ENCODE measurements around the gene FGD4.
"Not testable (repeated sequence)": the region's sequence is repeated elsewhere in the genome, so short reads cannot be mapped to it uniquely, and the experiment has no call there.

FGD4 gene

GRCh38 chr12:32532422-32532821 is 133.1 kb downstream of the FGD4 start:
- no peaks in the 10 kb centered on the region for H3K27me3 Mint-ChIP-seq (ENCODE audit: low read depth)

GRCh38 chr12:32532951-32533350 is 133.6 kb downstream of the FGD4 start:
- no peak overlapping the region for H3K4me3 Mint-ChIP-seq
- H3K9me3 Mint-ChIP-seq = no peaks in the 10 kb centered on the region
- peaks cover 44% of the 10 kb centered on the region for H3K4me1 Mint-ChIP-seq
- H3K36me3 Mint-ChIP-seq (ENCODE audit: low read depth) = no peaks in the 10 kb centered on the region
- H3K27ac Mint-ChIP-seq = peak overlapping the region in 1 of 3 experiments; percentile 35
- no peaks in the 10 kb centered on the region for H3K27me3 Mint-ChIP-seq (ENCODE audit: low read depth)
- TF ChIP-seq CTCF (IDR thresholded peaks at IDR 0.05; ENCODE audit: unreplicated experiment in 3 of 3) = no peak

More at GRCh38 chr12:32532422-32532821, 133.1 kb downstream of the FGD4 start:
- Mint-ChIP-seq H3K9me3 (no peaks in the 10 kb centered on the region), H3K4me1 (peaks cover 41% of the 10 kb centered on the region), H3K27ac (peak overlapping the region in 2 of 3 experiments; percentile 42 to 53), H3K36me3 (ENCODE audit: low read depth) (no peaks in the 10 kb centered on the region), H3K4me3 (no peak overlapping the region)
- no peak for TF ChIP-seq CTCF (IDR thresholded peaks at IDR 0.05; ENCODE audit: unreplicated experiment in 3 of 3)

GRCh38 chr12:32533506-32533905 is 134.1 kb downstream of the FGD4 start:
- not testable (repeated sequence) for H3K4me3 Mint-ChIP-seq; H3K9me3 Mint-ChIP-seq; H3K27me3 Mint-ChIP-seq (ENCODE audit: low read depth); H3K27ac Mint-ChIP-seq; H3K36me3 Mint-ChIP-seq (ENCODE audit: low read depth)
- H3K4me1 Mint-ChIP-seq = peaks cover 44% of the 10 kb centered on the region

GRCh38 chr12:32533971-32534590 is 134.7 kb downstream of the FGD4 start:
- peak overlapping the region; percentile 58 to 78 (median 78) for H3K27ac Mint-ChIP-seq
- no peak for TF ChIP-seq CTCF (IDR thresholded peaks at IDR 0.05; ENCODE audit: unreplicated experiment in 3 of 3)
- peaks cover 44% of the 10 kb centered on the region for H3K4me1 Mint-ChIP-seq
- H3K27me3 Mint-ChIP-seq (ENCODE audit: low read depth) = no peaks in the 10 kb centered on the region
- no peaks in the 10 kb centered on the region for H3K36me3 Mint-ChIP-seq (ENCODE audit: low read depth)
- H3K4me3 Mint-ChIP-seq = peak overlapping the region in 2 of 3 experiments; percentile 47 to 50
- no peaks in the 10 kb centered on the region for H3K9me3 Mint-ChIP-seq

GRCh38 chr12:32534698-32535097 is 135.3 kb downstream of the FGD4 start:
- Mint-ChIP-seq H3K9me3 (no peaks in the 10 kb centered on the region), H3K27me3 (ENCODE audit: low read depth) (no peaks in the 10 kb centered on the region), H3K4me3 (peak overlapping the region in 1 of 3 experiments; percentile 18), H3K27ac (peak overlapping the region; percentile 58 to 78 (median 78)), H3K4me1 (peaks cover 44% of the 10 kb centered on the region), H3K36me3 (ENCODE audit: low read depth) (no peaks in the 10 kb centered on the region)
- TF ChIP-seq CTCF (IDR thresholded peaks at IDR 0.05; ENCODE audit: unreplicated experiment in 3 of 3) = no peak

- Mint-ChIP-seq H3K27ac (peak overlapping the region; percentile 58 to 78 (median 78)), H3K36me3 (ENCODE audit: low read depth) (no peaks in the 10 kb centered on the region), H3K9me3 (no peaks in the 10 kb centered on the region), H3K4me3 (peak overlapping the region; percentile 16 to 60 (median 18)), H3K27me3 (ENCODE audit: low read depth) (no peaks in the 10 kb centered on the region), H3K4me1 (peaks cover 44% of the 10 kb centered on the region)
- no peak for TF ChIP-seq CTCF (IDR thresholded peaks at IDR 0.05; ENCODE audit: unreplicated experiment in 3 of 3)
Measured at GRCh38 chr12:32535288-32535999, 136.1 kb downstream of the FGD4 start.

Measured in nephron (organoid).